ENCODE results near the gene RNF217. TPM values are rescaled to one million over a fixed set of nuclear protein-coding genes. Genes with fewer than 3 reads are reported as not detected.

RNF217 gene
- total RNA-seq, 1 experiment from 2014 or later, result 42.3 TPM

- H3K79me2 ChIP-seq (ENCODE audit: low read depth), result no peaks in the 10 kb centered on the region
- intact Hi-C loops (cut with micrococcal nuclease; ENCODE audit: unreplicated experiment), result no loop called here
- H4K20me1 ChIP-seq (ENCODE audit: insufficient read depth), result no peaks in the 10 kb centered on the region
- no TSS peak for BruUV-seq (replicated peaks)
- no peaks in the 10 kb centered on the region for H3K4me1 ChIP-seq (replicated peaks; ENCODE audit: insufficient read depth)
- no peak overlapping the region for H2AFZ ChIP-seq
- no peaks in the 10 kb centered on the region for H3F3A ChIP-seq (ENCODE audit: insufficient read depth, low read depth)
- no peaks in the 10 kb centered on the region for H3K9me3 ChIP-seq (ENCODE audit: insufficient read depth, low read depth)
- H3K36me3 ChIP-seq (ENCODE audit: low read depth), result no peaks in the 10 kb centered on the region
- H3K4me2 ChIP-seq, result no peak overlapping the region
- no peak overlapping the region for H3K27ac ChIP-seq
- POLR2A ChIA-PET (ENCODE audit: unreplicated experiment), result no interaction called here
- CTCF ChIA-PET, result no interaction called here
- DNase-seq, result no peak
- H3K9me2 ChIP-seq (ENCODE audit: insufficient read depth), result no peaks in the 10 kb centered on the region
- no peak overlapping the region for H3K4me3 ChIP-seq
- no peaks in the 10 kb centered on the region for H3K27me3 ChIP-seq (ENCODE audit: insufficient read depth, low read depth)
- TF ChIP-seq EZH2 (IDR thresholded peaks at IDR 0.05; ENCODE audit: low read depth) (no peak), CTCF (conservative IDR thresholded peaks at IDR 0.05) (no peak)
Observed at GRCh38 chr6:125138083-125138482, 175.8 kb downstream of the RNF217 start.

GRCh38 chr6:125140808-125141207 is 178.6 kb downstream of the RNF217 start:
- Histone ChIP-seq H3K27me3 (ENCODE audit: insufficient read depth, low read depth) (no peaks in the 10 kb centered on the region), H3K9me3 (ENCODE audit: insufficient read depth, low read depth) (no peaks in the 10 kb centered on the region), H3K79me2 (ENCODE audit: low read depth) (no peaks in the 10 kb centered on the region), H3K4me3 (no peak overlapping the region), H3K27ac (no peak overlapping the region), H4K20me1 (ENCODE audit: insufficient read depth) (no peaks in the 10 kb centered on the region), H2AFZ (no peak overlapping the region), H3F3A (ENCODE audit: insufficient read depth, low read depth) (no peaks in the 10 kb centered on the region), H3K36me3 (ENCODE audit: low read depth) (no peaks in the 10 kb centered on the region), H3K4me1 (replicated peaks; ENCODE audit: insufficient read depth) (no peaks in the 10 kb centered on the region), H3K9me2 (ENCODE audit: insufficient read depth) (no peaks in the 10 kb centered on the region), H3K4me2 (no peak overlapping the region)
- ChIA-PET CTCF (no interaction called here), POLR2A (ENCODE audit: unreplicated experiment) (no interaction called here)
- no TSS peak for BruUV-seq (replicated peaks)
- DNase-seq, result no peak
- TF ChIP-seq CTCF (conservative IDR thresholded peaks at IDR 0.05), result no peak
- no peak for TF ChIP-seq EZH2 (IDR thresholded peaks at IDR 0.05; ENCODE audit: low read depth)
- intact Hi-C loops (cut with micrococcal nuclease; ENCODE audit: unreplicated experiment), result no loop called here

Other genes with a start within 250 kb of the RNF217 start
- gene TPD52L1, start 191.3 kb downstream of the RNF217 start, total RNA-seq (2021), result 184 and 203 TPM in 2 replicates

Data from PC-9 (cell line).